HG02588 (cell line): ENCODE data around the gene ZBTB43.

Source experiments
- ATAC-seq: cut with Tn5 transposase; IDR thresholded peaks from one replicate; pipeline ENCODE4 v1.9.1; 2021; ENCODE audit warnings: mild to moderate bottlenecking, moderate library complexity; ENCODE audit not compliant: unreplicated experiment

Gene ZBTB43

DNA sequence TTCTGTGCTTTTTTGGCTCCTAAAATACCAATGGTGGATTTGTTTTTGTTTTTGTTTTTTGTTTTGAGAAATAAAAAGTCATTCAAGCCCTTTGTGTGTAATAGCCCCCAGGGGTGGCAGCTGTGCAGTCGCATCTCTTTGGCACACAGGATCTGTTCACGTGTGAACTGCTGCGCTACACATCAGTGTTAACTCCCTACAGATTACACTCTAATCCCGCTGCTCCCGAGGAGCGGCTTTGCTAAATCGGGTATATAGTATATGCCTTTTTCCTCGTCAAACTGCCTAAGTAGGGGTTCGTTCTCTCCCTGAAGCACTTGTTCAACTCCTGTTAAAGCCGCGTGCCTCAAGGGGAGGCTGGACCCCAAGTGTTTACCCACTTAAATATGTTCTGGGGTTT, 77.9 kb downstream of the ZBTB43 start:
- ATAC-seq: no peak

DNA sequence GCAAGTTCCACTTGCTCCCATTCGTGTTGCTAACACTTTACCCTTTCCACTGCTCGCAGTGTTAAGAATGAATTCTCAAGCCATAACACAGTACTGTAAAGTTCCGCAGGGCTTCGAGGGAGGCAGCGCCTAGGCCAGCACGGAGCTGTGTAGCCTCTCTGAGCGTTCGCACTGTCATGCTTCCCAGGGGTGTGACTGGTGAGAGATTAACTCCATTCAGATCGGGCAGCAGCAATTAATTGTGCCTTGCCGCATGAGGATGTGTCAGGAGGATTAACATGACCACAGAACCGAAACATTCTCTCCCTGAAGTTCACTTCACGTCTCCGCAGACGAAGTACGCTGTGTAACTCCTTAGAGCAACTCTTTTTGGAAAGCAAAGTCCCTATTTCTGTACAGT, 78.8 kb downstream of the ZBTB43 start:
- ATAC-seq: no peak

- ATAC-seq: no peak
These were observed 80.3 kb downstream of the ZBTB43 start for GRCh38 chr9:126885131-126885641.

DNA sequence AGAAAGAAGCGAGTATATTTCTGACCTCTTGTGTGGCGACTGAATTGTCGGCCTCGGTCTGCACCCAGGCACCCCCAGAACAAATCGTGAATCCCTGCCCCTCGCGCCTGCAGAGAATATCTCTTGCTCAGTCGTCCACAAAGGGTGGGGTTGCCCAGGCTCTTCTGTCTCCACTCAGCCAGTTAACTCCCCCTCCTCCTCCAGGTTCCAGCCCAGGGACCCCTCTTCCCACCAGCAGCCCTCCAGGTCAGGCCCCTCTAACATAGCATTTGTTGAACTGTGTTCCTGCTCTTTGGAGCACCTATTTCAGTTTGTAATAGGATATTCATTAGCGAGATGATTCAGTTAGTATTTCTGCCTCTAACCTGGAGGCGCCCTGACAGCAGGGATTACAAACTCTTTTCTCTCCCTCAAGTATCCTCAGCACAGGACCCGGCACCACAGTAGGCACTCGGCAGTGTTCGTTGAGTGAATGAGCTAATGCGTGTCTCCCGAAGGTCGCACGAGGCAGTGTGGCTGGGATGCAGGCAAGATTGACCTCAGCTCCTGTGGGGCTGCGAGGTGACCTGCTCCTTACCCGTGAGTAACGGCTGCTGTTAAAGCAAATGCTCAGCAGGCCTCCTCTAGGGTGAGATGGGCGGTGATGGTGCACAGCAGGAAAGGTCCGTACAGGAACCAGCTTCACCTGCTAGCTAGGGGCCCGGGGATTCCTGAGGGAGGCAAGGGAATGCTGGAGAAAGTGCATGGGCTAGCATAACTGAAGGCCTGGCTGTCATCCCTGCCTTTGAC, 81.4 kb downstream of the ZBTB43 start:
- ATAC-seq: no peak

- no peak for ATAC-seq
These were observed 82.1 kb downstream of the ZBTB43 start for GRCh38 chr9:126886897-126887296.
